Ascending aorta (tissue), 2 donors: Measurements from ENCODE around the gene MEIOB. TPM values are rescaled to one million over a fixed set of nuclear protein-coding genes. Genes with fewer than 3 reads are reported as not detected.
A peak's percentile ranks its signal among the peaks of the same experiment; 100 is the strongest.

Source experiments
- DNase-seq, 2 donors: peaks; one replicate each; pipeline ENCODE4 v3.0.0-alpha.2; 2019; ENCODE audit warnings: low spot score in 2 of 2
- H3K27ac ChIP-seq, 2 donors: fragments of 200-600 bp; sonication (generic); one replicate each; pipeline ENCODE4 v1.5.1; 2016 to 2017; ENCODE audit warnings: mild to moderate bottlenecking in 1 of 2
- H3K27me3 ChIP-seq: fragments of 200-600 bp; sonication (generic); one replicate; pipeline ENCODE4 v1.5.1; 2017
- H3K36me3 ChIP-seq, 2 donors: fragments of 200-600 bp; sonication (generic); one replicate each; pipeline ENCODE4 v1.5.1; 2016
- H3K4me1 ChIP-seq, 2 donors: fragments of 200-600 bp; sonication (generic); one replicate each; pipeline ENCODE4 v1.5.1; 2016 to 2017; ENCODE audit warnings: mild to moderate bottlenecking in 1 of 2
- H3K4me3 ChIP-seq, 2 donors: fragments of 200-600 bp; sonication (generic); one replicate each; pipeline ENCODE4 v1.5.1; 2016 to 2017; ENCODE audit warnings: mild to moderate bottlenecking in 1 of 2
- H3K9me3 ChIP-seq, 2 donors: fragments of 200-600 bp; sonication (generic); one replicate each; pipeline ENCODE4 v1.5.1; 2016
- intact Hi-C: fragments of 100-400 bp; cut with DNase I; formaldehyde crosslinking; loops from one replicate; pipeline ENCODE4 v1.15.1; 2023
- total RNA-seq: library from RNA; depleted of rRNA; stranded (reverse); fragments of >200 nt; gene quantifications from one replicate; pipeline ENCODE4 v1.1.0, GENCODE V29; 2016
- TF ChIP-seq, protein P1 (sequence below), 3 experiments: fragments of 200-600 bp in 2 of 3; fragments of 450-650 bp in 1 of 3; sonication (generic) in 2 of 3; IDR thresholded peaks; one replicate each; pipeline ENCODE4 v1.5.1; 2016 to 2019; ENCODE audit warnings: antibody characterized with exemption in 3 of 3, mild to moderate bottlenecking in 1 of 3, moderate library complexity in 1 of 3

Gene MEIOB
- total RNA-seq, 1 donor from 2014 or later = not detected

DNA sequence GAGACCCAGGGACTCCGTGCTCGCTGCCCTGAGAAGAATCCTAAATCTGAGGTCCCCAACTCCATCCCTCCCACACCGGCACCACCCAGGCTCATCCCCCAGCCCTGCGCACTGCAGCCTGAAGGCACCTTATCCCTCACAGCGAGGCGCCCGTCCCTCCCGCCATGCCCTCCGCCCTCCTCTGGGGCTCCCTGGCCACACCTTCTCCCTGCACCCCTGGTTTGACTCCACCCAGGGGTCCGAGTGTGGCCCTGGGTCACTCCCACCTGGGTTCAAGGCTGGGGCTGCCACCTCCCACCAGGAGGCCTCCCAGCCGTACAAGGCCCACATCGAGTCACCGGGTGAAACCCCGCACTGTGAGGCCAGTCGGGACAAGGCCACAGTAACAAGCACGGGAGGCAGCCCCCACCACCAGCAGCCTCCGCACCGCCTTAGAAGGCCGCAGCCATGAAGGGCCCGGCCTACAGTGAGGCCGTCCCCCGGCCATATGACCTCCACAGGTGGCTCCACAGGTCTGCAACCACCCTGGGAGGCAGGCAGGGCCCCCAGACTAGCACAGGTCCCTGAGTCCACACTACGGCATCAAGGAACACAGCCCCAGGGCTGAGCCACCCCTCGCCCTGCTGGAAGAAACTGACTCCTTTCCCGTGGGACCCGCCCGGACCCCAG is 53.6 kb downstream of the MEIOB start:
- intact Hi-C loops = no loop called here
- H3K27me3 ChIP-seq = no peaks in the 10 kb centered on the region
- H3K4me3 ChIP-seq = no peak overlapping the region
- no peaks in the 10 kb centered on the region for H3K9me3 ChIP-seq
- H3K27ac ChIP-seq = no peak overlapping the region
- peaks cover 61 to 81% of the 10 kb centered on the region in 2 donors for H3K36me3 ChIP-seq
- TF ChIP-seq, protein P1, sequence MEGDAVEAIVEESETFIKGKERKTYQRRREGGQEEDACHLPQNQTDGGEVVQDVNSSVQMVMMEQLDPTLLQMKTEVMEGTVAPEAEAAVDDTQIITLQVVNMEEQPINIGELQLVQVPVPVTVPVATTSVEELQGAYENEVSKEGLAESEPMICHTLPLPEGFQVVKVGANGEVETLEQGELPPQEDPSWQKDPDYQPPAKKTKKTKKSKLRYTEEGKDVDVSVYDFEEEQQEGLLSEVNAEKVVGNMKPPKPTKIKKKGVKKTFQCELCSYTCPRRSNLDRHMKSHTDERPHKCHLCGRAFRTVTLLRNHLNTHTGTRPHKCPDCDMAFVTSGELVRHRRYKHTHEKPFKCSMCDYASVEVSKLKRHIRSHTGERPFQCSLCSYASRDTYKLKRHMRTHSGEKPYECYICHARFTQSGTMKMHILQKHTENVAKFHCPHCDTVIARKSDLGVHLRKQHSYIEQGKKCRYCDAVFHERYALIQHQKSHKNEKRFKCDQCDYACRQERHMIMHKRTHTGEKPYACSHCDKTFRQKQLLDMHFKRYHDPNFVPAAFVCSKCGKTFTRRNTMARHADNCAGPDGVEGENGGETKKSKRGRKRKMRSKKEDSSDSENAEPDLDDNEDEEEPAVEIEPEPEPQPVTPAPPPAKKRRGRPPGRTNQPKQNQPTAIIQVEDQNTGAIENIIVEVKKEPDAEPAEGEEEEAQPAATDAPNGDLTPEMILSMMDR (IDR thresholded peaks at IDR 0.05) = no peak
- H3K4me1 ChIP-seq = no peaks in the 10 kb centered on the region
- DNase-seq = no peak

DNA sequence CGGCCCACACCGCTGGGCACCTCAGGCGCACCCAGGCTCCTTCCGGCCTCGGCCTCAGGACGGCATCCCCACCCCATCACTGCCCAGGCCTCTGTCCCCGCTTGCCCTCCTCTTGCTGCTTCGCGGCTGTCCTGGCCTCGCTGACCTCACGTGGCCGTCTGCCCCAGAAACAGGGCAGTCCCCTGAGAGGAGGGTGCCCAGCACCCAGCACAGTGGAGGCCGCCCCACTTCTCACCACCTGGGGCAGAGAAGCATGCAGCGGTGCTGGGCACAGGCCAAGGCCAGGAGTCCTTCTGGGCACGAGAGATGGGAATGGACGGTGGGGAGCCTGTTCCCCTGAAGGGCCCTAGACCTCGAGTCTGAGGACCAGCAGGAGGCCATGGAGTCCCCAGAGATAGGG is 54.2 kb downstream of the MEIOB start:
- TF ChIP-seq, protein P1 (IDR thresholded peaks at IDR 0.05) = no peak
- intact Hi-C loops = no loop called here

GRCh38 chr16:1817276-1817589 is 54.7 kb downstream of the MEIOB start:
- intact Hi-C loops = no loop called here
- no peak for DNase-seq
- Histone ChIP-seq H3K4me3 (no peak overlapping the region), H3K9me3 (no peaks in the 10 kb centered on the region), H3K4me1 (no peaks in the 10 kb centered on the region), H3K27ac (no peak overlapping the region), H3K27me3 (no peaks in the 10 kb centered on the region), H3K36me3 (peaks cover 55 to 76% of the 10 kb centered on the region in 2 donors)
- TF ChIP-seq, protein P1 (IDR thresholded peaks at IDR 0.05) = no peak

More for the DNA sequence above, 54.2 kb downstream of the MEIOB start:
- H3K27ac ChIP-seq = no peak overlapping the region
- DNase-seq = peak in 1 of 2 donors; percentile 56
- H3K27me3 ChIP-seq = no peaks in the 10 kb centered on the region
- no peaks in the 10 kb centered on the region for H3K9me3 ChIP-seq
- no peak overlapping the region for H3K4me3 ChIP-seq
- peaks cover 60 to 81% of the 10 kb centered on the region in 2 donors for H3K36me3 ChIP-seq
- H3K4me1 ChIP-seq = no peaks in the 10 kb centered on the region

GRCh38 chr16:1816396-1817275 is 55.3 kb downstream of the MEIOB start:
- TF ChIP-seq, protein P1 (IDR thresholded peaks at IDR 0.05) = no peak
- Histone ChIP-seq H3K36me3 (peaks cover 50 to 70% of the 10 kb centered on the region in 2 donors), H3K4me3 (no peak overlapping the region), H3K27ac (no peak overlapping the region), H3K27me3 (no peaks in the 10 kb centered on the region), H3K9me3 (no peaks in the 10 kb centered on the region), H3K4me1 (no peaks in the 10 kb centered on the region)
- intact Hi-C loops = no loop called here
- DNase-seq = peak in 1 of 2 donors; percentile 58

- intact Hi-C loops = no loop called here
- peaks cover 42 to 61% of the 10 kb centered on the region in 2 donors for H3K36me3 ChIP-seq
These were observed 56.5 kb downstream of the MEIOB start for GRCh38 chr16:1815461-1815860.

More at GRCh38 chr16:1815461-1815860, 56.5 kb downstream of the MEIOB start:
- H3K27ac ChIP-seq = no peak overlapping the region
- no peaks in the 10 kb centered on the region for H3K9me3 ChIP-seq
- no peaks in the 10 kb centered on the region for H3K27me3 ChIP-seq
- H3K4me3 ChIP-seq = no peak overlapping the region
- TF ChIP-seq, protein P1 (IDR thresholded peaks at IDR 0.05) = no peak
- H3K4me1 ChIP-seq = no peaks in the 10 kb centered on the region
- no peak for DNase-seq
